ENCODE measurements around the gene WDR70. TPM values are rescaled to one million over a fixed set of nuclear protein-coding genes. Genes with fewer than 3 reads are reported as not detected.

Gene WDR70
- total RNA-seq, 2 donors from 2014 or later, result 16.2 to 27.1 TPM

DNA sequence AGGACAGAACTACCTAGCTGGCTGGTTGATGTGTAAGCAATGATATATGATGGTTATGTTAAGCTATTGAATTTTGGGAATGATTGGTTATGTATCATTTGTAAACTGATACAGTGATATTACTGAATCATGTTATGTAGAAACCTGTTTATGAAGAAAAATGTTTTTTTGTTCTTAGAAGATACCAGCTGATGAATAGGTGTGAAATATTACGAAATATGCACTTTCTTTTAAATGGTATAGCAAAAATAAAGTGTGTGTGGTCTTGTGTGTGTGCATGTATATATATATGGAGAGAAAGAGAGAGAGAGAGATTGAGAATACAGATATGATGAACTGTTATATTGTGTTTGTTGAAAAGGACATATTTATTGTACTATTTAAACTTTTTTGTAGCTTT lies 164.1 kb downstream of the WDR70 start:
- 97% methylated on average over 1 of the region's 1 CpG for WGBS
- TF ChIP-seq, protein P1, sequence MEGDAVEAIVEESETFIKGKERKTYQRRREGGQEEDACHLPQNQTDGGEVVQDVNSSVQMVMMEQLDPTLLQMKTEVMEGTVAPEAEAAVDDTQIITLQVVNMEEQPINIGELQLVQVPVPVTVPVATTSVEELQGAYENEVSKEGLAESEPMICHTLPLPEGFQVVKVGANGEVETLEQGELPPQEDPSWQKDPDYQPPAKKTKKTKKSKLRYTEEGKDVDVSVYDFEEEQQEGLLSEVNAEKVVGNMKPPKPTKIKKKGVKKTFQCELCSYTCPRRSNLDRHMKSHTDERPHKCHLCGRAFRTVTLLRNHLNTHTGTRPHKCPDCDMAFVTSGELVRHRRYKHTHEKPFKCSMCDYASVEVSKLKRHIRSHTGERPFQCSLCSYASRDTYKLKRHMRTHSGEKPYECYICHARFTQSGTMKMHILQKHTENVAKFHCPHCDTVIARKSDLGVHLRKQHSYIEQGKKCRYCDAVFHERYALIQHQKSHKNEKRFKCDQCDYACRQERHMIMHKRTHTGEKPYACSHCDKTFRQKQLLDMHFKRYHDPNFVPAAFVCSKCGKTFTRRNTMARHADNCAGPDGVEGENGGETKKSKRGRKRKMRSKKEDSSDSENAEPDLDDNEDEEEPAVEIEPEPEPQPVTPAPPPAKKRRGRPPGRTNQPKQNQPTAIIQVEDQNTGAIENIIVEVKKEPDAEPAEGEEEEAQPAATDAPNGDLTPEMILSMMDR (IDR thresholded peaks at IDR 0.05), result no peak
- no peak for TF ChIP-seq POLR2AphosphoS5 (IDR thresholded peaks at IDR 0.05)
- TF ChIP-seq POLR2A (IDR thresholded peaks at IDR 0.05), result no peak

DNA sequence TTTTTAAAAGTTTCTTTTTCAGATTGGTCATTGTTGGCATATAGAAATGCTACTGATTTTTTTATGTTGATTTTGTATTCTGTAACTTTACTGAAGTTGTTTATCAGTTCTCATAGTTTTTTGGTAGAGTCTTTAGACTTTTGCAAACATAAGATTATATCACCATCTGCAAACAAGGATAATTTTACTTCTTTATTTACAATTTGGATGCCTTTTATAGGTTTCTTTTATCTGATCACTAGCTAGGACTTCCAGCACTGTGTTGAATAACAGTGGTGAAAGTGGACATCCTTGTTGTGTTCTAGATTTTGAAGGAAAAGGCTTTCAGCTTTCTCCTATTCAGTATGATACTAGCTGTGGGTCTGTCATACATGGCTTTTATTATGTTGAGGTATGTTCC lies 170.3 kb downstream of the WDR70 start:
- intact Hi-C loops (cut with DNase I), result no loop called here
- Histone ChIP-seq H3K27ac (no peak overlapping the region), H3K4me3 (no peak overlapping the region), H3K27me3 (replicated peaks; ENCODE audit: insufficient read depth) (no peaks in the 10 kb centered on the region), H3K36me3 (no peaks in the 10 kb centered on the region), H3K4me1 (replicated peaks) (no peaks in the 10 kb centered on the region), H3K9me3 (no peaks in the 10 kb centered on the region)
- TF ChIP-seq POLR2AphosphoS5 (IDR thresholded peaks at IDR 0.05), result peak; percentile 30
- TF ChIP-seq POLR2A (IDR thresholded peaks at IDR 0.05), result no peak
- no peak for DNase-seq (ENCODE audit: low spot score)

More for the DNA sequence above, 164.1 kb downstream of the WDR70 start:
- Histone ChIP-seq H3K36me3 (no peaks in the 10 kb centered on the region), H3K27me3 (replicated peaks; ENCODE audit: insufficient read depth) (no peaks in the 10 kb centered on the region), H3K27ac (no peak overlapping the region), H3K4me3 (no peak overlapping the region), H3K4me1 (replicated peaks) (no peaks in the 10 kb centered on the region), H3K9me3 (no peaks in the 10 kb centered on the region)
- DNase-seq (ENCODE audit: low spot score), result no peak
- intact Hi-C loops (cut with DNase I), result no loop called here

DNA sequence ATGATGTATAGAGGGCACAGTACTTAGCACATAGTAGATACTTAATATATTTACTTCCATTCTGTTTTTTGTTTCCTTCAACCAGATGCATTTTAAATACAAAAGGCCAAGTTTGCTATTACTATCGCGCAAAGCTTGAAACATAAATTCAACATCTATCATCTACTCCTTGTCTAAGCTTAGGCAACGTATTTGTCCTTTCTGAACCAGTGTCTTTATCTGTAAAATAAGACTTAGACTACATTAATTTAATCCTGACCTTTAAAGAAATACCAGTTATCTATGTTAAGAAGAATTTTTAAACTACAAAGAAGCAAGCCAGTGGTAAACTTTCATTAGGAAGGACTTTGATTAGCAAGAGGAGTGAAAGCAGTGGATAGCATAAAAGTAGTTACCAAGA lies 173.0 kb downstream of the WDR70 start:
- 96% methylated on average over 3 of the region's 3 CpGs for WGBS

DNA sequence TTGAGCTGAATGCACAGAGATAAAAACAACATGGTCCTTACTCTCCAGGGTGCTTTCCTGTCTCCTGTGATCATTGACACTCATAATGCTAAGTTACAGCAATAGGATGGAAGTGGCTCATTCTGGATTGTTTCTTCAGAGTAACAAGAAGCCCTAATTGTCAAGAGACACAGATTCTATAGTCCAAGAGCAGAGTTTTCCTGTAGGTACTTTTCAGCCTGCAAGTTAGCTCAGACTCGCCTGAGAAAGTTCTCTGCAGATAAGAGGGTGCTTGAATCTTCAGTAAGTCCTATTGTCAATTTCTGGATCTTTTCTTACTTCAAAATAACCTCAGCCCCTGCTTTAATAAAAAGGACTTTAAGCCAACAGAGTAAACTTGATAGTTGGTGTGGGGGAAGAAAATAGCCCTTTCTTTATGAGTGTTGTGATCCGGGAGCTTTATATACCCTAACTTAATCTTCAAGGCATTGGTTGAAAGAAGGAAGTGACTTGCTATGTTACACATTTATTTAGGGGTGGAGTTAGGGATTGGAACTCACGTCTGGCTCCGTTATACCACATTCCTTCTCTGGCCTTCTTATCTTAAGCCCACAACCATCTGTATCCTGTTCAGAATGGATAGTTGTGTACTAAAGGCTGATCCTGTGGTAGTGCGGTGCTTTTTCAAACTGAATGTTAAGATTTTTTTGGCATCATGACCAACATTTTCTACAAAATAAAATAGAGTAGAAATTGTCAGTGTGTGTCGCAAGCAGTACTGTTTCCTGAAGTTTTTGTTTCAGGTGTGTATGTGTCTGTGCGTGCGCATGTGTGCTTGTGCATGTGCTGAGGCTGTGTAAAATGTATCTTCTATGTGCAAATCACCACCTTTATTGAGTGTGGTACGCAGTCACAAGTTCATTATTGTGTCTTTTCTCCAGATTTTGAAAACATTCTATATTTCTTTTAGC lies 173.9 kb downstream of the WDR70 start:
- TF ChIP-seq POLR2AphosphoS5 (IDR thresholded peaks at IDR 0.05), result no peak
- TF ChIP-seq POLR2A (IDR thresholded peaks at IDR 0.05), result no peak
- TF ChIP-seq, protein P1 (IDR thresholded peaks at IDR 0.05), result no peak
- H3K36me3 ChIP-seq, result no peaks in the 10 kb centered on the region
- DNase-seq (ENCODE audit: low spot score), result no peak
- no peak overlapping the region for H3K4me3 ChIP-seq
- no peaks in the 10 kb centered on the region for H3K9me3 ChIP-seq
- H3K4me1 ChIP-seq (replicated peaks), result no peaks in the 10 kb centered on the region
- intact Hi-C loops (cut with DNase I), result no loop called here
- no peaks in the 10 kb centered on the region for H3K27me3 ChIP-seq (replicated peaks; ENCODE audit: insufficient read depth)
- H3K27ac ChIP-seq, result no peak overlapping the region
- WGBS, result 70% methylated on average over 9 of the region's 9 CpGs

More for the DNA sequence above, 173.0 kb downstream of the WDR70 start:
- Histone ChIP-seq H3K36me3 (no peaks in the 10 kb centered on the region), H3K4me1 (replicated peaks) (no peaks in the 10 kb centered on the region), H3K4me3 (no peak overlapping the region), H3K9me3 (no peaks in the 10 kb centered on the region), H3K27me3 (replicated peaks; ENCODE audit: insufficient read depth) (no peaks in the 10 kb centered on the region), H3K27ac (no peak overlapping the region)
- TF ChIP-seq POLR2A (IDR thresholded peaks at IDR 0.05) (no peak), POLR2AphosphoS5 (IDR thresholded peaks at IDR 0.05) (no peak)
- DNase-seq (ENCODE audit: low spot score), result no peak
- intact Hi-C loops (cut with DNase I), result no loop called here

DNA sequence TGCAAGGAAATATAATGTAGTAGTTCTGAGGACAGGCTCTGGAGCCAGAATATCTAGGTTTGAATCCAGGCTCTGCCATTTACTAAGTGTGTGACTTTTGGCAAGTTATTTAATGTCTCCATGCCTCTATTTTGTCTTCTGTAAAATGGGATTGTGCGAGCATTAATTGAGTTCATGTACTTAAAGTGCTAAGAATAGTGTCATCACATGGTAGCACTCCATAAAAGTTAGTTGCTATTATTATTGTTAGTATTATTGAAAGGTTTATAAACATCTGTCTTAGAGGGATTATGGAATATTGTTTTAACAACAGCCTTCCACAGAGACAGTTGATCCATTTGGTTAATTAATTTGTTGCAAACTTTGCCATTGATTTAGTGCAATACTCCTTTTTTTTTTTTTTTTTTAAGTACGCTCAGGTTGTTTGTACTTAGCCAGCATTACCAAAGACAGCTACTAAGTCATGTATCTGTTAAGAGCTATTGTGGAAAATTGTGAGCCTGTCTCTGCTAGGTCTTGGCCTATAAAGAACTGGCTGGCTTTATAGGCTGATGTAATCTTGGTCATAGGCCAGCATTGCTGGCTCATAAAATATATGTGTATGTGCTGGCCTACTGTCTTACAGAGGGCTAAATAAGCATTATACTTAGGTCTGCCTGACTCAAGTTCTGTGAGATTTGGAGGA lies 174.7 kb downstream of the WDR70 start:
- intact Hi-C loops (cut with DNase I), result no loop called here
- H3K27me3 ChIP-seq (replicated peaks; ENCODE audit: insufficient read depth), result no peaks in the 10 kb centered on the region
- H3K4me3 ChIP-seq, result no peak overlapping the region
- TF ChIP-seq POLR2A (IDR thresholded peaks at IDR 0.05), result no peak
- TF ChIP-seq POLR2AphosphoS5 (IDR thresholded peaks at IDR 0.05), result peak; percentile 57
- TF ChIP-seq, protein P1 (IDR thresholded peaks at IDR 0.05), result no peak
- H3K9me3 ChIP-seq, result no peaks in the 10 kb centered on the region
- no peaks in the 10 kb centered on the region for H3K4me1 ChIP-seq (replicated peaks)
- peak; percentile 28 for DNase-seq (ENCODE audit: low spot score)
- no peaks in the 10 kb centered on the region for H3K36me3 ChIP-seq
- no peak overlapping the region for H3K27ac ChIP-seq
- 81% methylated on average over 2 of the region's 2 CpGs for WGBS

Measured in prostate gland (tissue), 2 donors.